Measurements from ENCODE around the gene ARVCF. TPM values are rescaled to one million over a fixed set of nuclear protein-coding genes. Genes with fewer than 3 reads are reported as not detected.

Gene ARVCF
- total and polyA plus RNA-seq, 2 donors (not counting 1 experiment from before 2014, with no cell fraction given): 2.2 to 6.7 TPM

DNA sequence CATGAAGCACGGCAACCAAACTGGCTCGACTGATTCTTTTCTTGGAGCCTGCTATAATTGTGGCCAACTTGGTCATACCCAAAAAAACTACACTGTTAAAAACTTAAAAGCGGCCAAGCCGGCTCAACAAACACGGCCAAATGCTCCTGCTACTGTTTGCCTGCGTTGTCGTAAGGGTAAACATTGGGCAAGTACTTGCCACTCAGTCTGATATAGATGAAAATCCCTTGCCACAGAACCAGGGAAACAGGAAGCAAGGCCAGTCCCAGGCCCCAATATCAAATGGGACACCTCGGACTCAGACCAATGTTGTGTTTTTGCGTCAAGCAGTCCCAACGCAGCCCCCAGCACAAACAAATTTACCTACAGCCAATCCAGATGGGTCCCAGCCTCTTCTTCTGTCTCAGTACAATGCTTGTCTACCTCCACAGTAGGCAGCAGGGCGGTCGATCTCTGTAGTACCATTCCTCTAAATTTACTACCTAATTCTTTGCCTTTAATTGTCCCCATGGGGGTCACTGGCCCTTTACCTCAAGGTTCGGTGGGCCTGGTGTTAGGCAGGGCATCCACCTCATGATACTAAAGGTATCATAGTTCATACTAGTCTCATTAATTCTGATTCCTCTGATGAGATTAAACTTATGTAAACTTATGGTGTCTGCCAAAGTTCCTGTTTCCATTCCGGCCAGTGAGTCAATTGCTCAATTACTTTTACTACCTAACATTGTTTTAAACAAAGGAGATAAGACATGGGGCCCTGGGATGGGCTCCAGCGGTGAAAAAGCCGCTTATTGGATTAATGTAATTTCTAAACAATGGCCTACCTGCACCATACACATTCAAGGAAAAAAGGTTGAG is 78.8 kb downstream of the ARVCF start:
- Histone ChIP-seq H3K36me3 (replicated peaks in 1 of 2; ENCODE audit: control extremely low read depth in 1 of 2, control insufficient read depth in 1 of 2, extremely low read depth in 1 of 2, insufficient read depth in 2 of 2, low read length in 1 of 2) (no peaks in the 10 kb centered on the region), H3K27me3 (replicated peaks in 1 of 4; ENCODE audit: control extremely low read depth in 1 of 4, control insufficient read depth in 3 of 4, insufficient read depth in 4 of 4, low read length in 3 of 4) (no peaks in the 10 kb centered on the region), H3K4me1 (ENCODE audit: control insufficient read depth in 2 of 2, insufficient read depth in 2 of 2, low read length in 2 of 2) (peaks cover 15 to 21% of the 10 kb centered on the region in 2 donors), H3K9ac (ENCODE audit: low read length) (no peak overlapping the region), H4K20me1 (ENCODE audit: control insufficient read depth, insufficient read depth, low read length, poor library complexity, severe bottlenecking) (no peaks in the 10 kb centered on the region), H2AFZ (ENCODE audit: insufficient read depth, low read depth, low read length, poor library complexity, severe bottlenecking) (no peak overlapping the region), H3K4me2 (replicated peaks; ENCODE audit: low read depth, low read length, poor library complexity, severe bottlenecking) (no peak overlapping the region), H3K27ac (ENCODE audit: low read length in 2 of 2) (no peak overlapping the region), H3K4me3 (ENCODE audit: control extremely low read depth in 1 of 5, extremely low read depth in 1 of 5, insufficient read depth in 1 of 5, low read depth in 2 of 5, low read length in 4 of 5) (no peak overlapping the region), H3K79me2 (ENCODE audit: control insufficient read depth, insufficient read depth, low read length) (peaks cover 22% of the 10 kb centered on the region), H3K9me3 (ENCODE audit: control extremely low read depth in 1 of 3, control insufficient read depth in 2 of 3, insufficient read depth in 1 of 3, low read length in 2 of 3) (peaks cover 0 to 15% (median 4%) of the 10 kb centered on the region in 3 donors)
- over 99% methylated on average over 12 of the region's 16 CpGs for WGBS (ENCODE audit: insufficient coverage)
- no peaks in the 10 kb centered on the region for H3K27me3 Mint-ChIP-seq
- no peak for ATAC-seq (ENCODE audit: low read depth)
- TF ChIP-seq, protein P1, sequence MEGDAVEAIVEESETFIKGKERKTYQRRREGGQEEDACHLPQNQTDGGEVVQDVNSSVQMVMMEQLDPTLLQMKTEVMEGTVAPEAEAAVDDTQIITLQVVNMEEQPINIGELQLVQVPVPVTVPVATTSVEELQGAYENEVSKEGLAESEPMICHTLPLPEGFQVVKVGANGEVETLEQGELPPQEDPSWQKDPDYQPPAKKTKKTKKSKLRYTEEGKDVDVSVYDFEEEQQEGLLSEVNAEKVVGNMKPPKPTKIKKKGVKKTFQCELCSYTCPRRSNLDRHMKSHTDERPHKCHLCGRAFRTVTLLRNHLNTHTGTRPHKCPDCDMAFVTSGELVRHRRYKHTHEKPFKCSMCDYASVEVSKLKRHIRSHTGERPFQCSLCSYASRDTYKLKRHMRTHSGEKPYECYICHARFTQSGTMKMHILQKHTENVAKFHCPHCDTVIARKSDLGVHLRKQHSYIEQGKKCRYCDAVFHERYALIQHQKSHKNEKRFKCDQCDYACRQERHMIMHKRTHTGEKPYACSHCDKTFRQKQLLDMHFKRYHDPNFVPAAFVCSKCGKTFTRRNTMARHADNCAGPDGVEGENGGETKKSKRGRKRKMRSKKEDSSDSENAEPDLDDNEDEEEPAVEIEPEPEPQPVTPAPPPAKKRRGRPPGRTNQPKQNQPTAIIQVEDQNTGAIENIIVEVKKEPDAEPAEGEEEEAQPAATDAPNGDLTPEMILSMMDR (IDR thresholded peaks at IDR 0.05): no peak
- no peak for TF ChIP-seq EZH2 (IDR thresholded peaks at IDR 0.05; ENCODE audit: borderline replicate concordance, insufficient read depth, low read depth, low read length, poor library complexity, severe bottlenecking)
- no peak overlapping the region for H3K4me3 Mint-ChIP-seq
- no peaks in the 10 kb centered on the region for H3K9me3 Mint-ChIP-seq (ENCODE audit: insufficient read depth)
- no peak for DNase-seq
- H3K27ac Mint-ChIP-seq: no peak overlapping the region
- peaks cover 19% of the 10 kb centered on the region for H3K4me1 Mint-ChIP-seq
- ChIA-PET CTCF (interaction anchor here (0.6 to 0.9 kb wide), 2 partner anchors 11 to 216 kb away, joined by 3 read pairs; no protein-coding TSS in a partner anchor), POLR2A (no interaction called here)
- intact Hi-C loops (cut with micrococcal nuclease): no loop called here

DNA sequence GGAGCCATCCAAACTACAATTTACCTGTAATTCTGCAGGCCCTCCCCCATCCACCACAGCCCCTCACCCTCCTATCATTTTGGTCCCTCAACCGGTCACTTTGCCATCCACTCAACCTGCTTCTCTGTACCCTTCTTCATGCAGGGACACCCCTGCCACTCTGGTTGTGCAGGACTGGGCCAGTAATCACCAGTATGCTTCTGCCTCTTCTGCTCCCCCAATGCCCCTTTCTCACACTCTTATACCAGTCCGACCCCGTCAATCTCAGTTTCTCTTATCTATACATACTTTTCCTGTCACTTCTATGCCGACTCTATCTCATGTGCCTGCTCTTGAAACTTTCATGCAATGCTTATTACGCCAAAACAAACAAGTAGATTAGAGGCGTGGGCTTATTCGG is 80.1 kb downstream of the ARVCF start:
- Mint-ChIP-seq H3K27ac (no peak overlapping the region), H3K27me3 (no peaks in the 10 kb centered on the region), H3K4me3 (no peak overlapping the region), H3K9me3 (ENCODE audit: insufficient read depth) (no peaks in the 10 kb centered on the region), H3K4me1 (peaks cover 12% of the 10 kb centered on the region)
- POLR2A ChIA-PET: no interaction called here
- no peak overlapping the region for H3K27ac ChIP-seq (ENCODE audit: low read length in 2 of 2)
- ATAC-seq (ENCODE audit: low read depth) (no peak), DNase-seq (no peak)
- no peak overlapping the region for H3K4me3 ChIP-seq (ENCODE audit: control extremely low read depth in 1 of 5, extremely low read depth in 1 of 5, insufficient read depth in 1 of 5, low read depth in 2 of 5, low read length in 4 of 5)
- H2AFZ ChIP-seq (ENCODE audit: insufficient read depth, low read depth, low read length, poor library complexity, severe bottlenecking): no peak overlapping the region
- H4K20me1 ChIP-seq (ENCODE audit: control insufficient read depth, insufficient read depth, low read length, poor library complexity, severe bottlenecking): no peaks in the 10 kb centered on the region
- H3K4me2 ChIP-seq (replicated peaks; ENCODE audit: low read depth, low read length, poor library complexity, severe bottlenecking): no peak overlapping the region
- H3K27me3 ChIP-seq (replicated peaks in 1 of 4; ENCODE audit: control extremely low read depth in 1 of 4, control insufficient read depth in 3 of 4, insufficient read depth in 4 of 4, low read length in 3 of 4): no peaks in the 10 kb centered on the region
- H3K36me3 ChIP-seq (replicated peaks in 1 of 2; ENCODE audit: control extremely low read depth in 1 of 2, control insufficient read depth in 1 of 2, extremely low read depth in 1 of 2, insufficient read depth in 2 of 2, low read length in 1 of 2): no peaks in the 10 kb centered on the region
- TF ChIP-seq, protein P1 (IDR thresholded peaks at IDR 0.05): no peak
- TF ChIP-seq EZH2 (IDR thresholded peaks at IDR 0.05; ENCODE audit: borderline replicate concordance, insufficient read depth, low read depth, low read length, poor library complexity, severe bottlenecking): no peak
- peaks cover 10 to 12% of the 10 kb centered on the region in 2 donors for H3K4me1 ChIP-seq (ENCODE audit: control insufficient read depth in 2 of 2, insufficient read depth in 2 of 2, low read length in 2 of 2)
- peaks cover 10% of the 10 kb centered on the region for H3K79me2 ChIP-seq (ENCODE audit: control insufficient read depth, insufficient read depth, low read length)
- WGBS (ENCODE audit: insufficient coverage): 98% methylated on average over 6 of the region's 7 CpGs
- CTCF ChIA-PET: interaction anchor here (0.9 kb wide), 1 partner anchor 12 kb away, joined by 3 read pairs; no protein-coding TSS in a partner anchor
- H3K9ac ChIP-seq (ENCODE audit: low read length): no peak overlapping the region
- intact Hi-C loops (cut with micrococcal nuclease): no loop called here
- H3K9me3 ChIP-seq (ENCODE audit: control extremely low read depth in 1 of 3, control insufficient read depth in 2 of 3, insufficient read depth in 1 of 3, low read length in 2 of 3): peaks cover 0 to 15% (median 4%) of the 10 kb centered on the region in 3 donors

Data from B cell (primary cell).